Activated T-cell treated with anti-CD3 and anti-CD28 coated beads, Interleukin-2, amount 50 U/mL, for 4 hours (primary cell): ENCODE measurements around the gene CPNE1. TPM values are rescaled to one million over a fixed set of nuclear protein-coding genes. Genes with fewer than 3 reads are reported as not detected.

Experiments
- ATAC-seq, 2 donors: fragments of 200-7000 bp; cut with Tn5 transposase; one replicate each; pipeline ENCODE4 v1.10.0; 2021
- DNase-seq: peaks from one replicate; pipeline ENCODE4 v3.0.0-alpha.2; 2020
- H3K27me3 Mint-ChIP-seq: one replicate; pipeline ENCODE4 v1.8.0; 2021; ENCODE audit warnings: low read depth, mixed read lengths
- H3K36me3 Mint-ChIP-seq: one replicate; pipeline ENCODE4 v1.8.0; 2022; ENCODE audit warnings: mixed read lengths; ENCODE audit not compliant: insufficient read depth
- H3K4me1 Mint-ChIP-seq: one replicate; pipeline ENCODE4 v1.8.0; 2021; ENCODE audit warnings: low read depth, mixed read lengths
- H3K4me3 Mint-ChIP-seq: one replicate; pipeline ENCODE4 v1.8.0; 2021; ENCODE audit warnings: mild to moderate bottlenecking, moderate library complexity, mixed read lengths
- H3K9me3 Mint-ChIP-seq: one replicate; pipeline ENCODE4 v1.8.0; 2021; ENCODE audit warnings: mixed read lengths
- total RNA-seq, 3 donors: library from RNA; stranded (reverse); gene quantifications; one replicate each; pipeline ENCODE4 v1.2.1, GENCODE V29; 2021

CPNE1 gene
- total RNA-seq, 3 donors from 2014 or later: 229 to 264 (median 257) TPM

DNA sequence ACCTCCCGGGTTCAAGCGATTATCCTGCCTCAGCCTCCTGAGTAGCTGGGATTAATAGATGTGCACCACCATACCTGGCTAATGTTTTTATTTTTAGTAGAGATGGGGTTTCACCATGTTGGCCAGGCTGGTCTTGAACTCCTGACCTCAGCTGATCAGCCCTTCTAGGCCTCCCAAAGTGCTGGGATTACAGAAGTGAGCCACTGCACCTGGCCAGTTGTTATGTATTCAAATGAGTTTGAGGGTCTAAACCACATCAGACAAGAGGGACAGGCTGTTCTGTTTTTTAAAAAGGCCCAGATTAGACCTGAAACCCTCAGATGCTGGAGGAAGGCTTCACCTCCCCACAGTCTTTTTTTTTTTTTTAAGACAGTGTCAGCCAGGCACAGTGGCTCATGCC, 53.2 kb downstream of the CPNE1 start:
- DNase-seq (no peak), ATAC-seq (no peak)
- no peaks in the 10 kb centered on the region for H3K36me3 Mint-ChIP-seq
- H3K4me1 Mint-ChIP-seq: peaks cover 12% of the 10 kb centered on the region
- H3K9me3 Mint-ChIP-seq: no peaks in the 10 kb centered on the region
- no peaks in the 10 kb centered on the region for H3K27me3 Mint-ChIP-seq
- no peak overlapping the region for H3K4me3 Mint-ChIP-seq

DNA sequence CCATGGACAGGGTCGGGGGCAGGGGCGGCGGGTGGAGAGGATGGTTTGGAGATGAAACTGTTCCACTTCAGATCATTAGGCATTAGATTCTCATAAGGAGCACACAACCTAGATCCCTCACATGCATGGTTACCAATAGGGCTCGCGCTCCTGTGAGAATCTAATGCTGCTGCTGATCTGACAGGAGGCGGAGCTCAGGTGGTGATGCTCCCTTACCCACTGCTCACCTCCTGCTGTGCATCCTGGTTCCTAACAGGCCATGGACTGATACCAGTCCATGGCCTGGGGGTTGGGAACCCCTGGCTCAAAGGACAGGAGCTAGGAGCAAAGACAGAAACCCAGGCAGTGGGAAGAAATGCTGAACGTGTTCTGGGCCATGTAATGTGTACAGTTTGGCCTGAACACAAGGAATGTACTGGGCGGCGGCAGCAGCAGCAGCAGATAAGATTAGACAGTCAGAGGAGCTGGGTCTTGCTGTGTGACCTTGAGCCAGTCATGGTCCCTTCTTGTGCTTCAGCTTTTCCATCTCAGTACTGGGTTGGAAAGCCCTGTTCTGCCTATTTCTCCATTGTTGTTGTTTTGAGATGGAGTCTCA, 53.8 kb downstream of the CPNE1 start:
- Mint-ChIP-seq H3K36me3 (no peaks in the 10 kb centered on the region), H3K27me3 (no peaks in the 10 kb centered on the region), H3K4me1 (peaks cover 9% of the 10 kb centered on the region), H3K4me3 (no peak overlapping the region), H3K9me3 (no peaks in the 10 kb centered on the region)
- ATAC-seq (no peak), DNase-seq (no peak)

DNA sequence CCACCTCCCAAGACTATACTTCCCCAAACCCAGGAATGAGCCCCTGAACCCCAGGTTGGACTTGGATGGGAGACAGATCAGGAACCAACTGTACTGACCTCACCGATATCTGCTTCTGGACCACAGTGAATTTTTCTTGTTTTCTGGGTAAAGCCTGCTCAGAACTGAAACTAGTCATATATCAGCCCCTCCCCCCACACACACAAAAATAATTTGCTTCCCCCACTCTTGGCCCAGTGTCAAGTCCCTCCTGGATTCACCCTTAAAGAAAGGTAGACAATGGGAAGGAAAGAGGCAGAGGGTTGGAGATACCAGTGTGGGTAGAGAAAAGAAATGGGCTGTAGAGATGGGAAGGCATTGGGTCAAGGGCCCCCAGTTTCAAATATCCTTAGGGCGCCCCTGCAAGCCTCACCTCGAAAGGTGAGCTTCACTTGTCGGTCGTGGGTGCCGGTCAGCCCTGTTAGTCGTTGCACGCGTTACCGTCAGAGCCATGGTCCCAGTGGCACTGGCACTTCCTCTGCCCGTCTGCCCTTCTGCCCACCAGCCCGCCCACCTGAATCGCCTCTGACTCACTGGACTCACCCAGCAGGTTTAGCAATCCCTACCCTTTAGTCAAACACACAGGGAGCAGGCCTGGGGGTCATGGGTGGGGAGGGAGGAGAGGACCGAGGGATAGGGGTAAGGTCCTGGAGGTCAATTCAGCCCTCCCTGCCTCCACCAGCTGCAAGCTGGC, 57.5 kb downstream of the CPNE1 start:
- Mint-ChIP-seq H3K9me3 (no peaks in the 10 kb centered on the region), H3K36me3 (no peaks in the 10 kb centered on the region), H3K27me3 (peaks cover 6% of the 10 kb centered on the region), H3K4me3 (no peak overlapping the region), H3K4me1 (no peaks in the 10 kb centered on the region)
- ATAC-seq (no peak), DNase-seq (no peak)

DNA sequence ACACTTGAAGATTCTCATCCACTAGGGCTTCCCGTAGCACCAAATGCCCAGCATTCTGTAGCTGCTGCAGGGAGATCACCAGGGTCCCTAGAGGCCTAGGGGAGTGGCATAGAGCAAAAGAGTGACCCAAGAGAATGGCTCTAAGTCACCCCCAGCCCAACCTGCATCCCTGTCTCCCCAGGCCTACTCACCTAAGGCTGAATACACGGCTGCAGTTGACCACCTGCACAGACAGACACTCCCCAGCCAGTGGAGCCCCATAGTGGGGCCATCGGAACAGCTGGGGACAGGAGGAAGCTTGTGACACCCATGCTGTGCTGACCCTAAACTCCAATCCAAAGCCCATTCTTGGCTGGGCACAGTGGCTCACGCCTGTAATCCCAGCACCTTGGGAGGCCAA, 58.6 kb downstream of the CPNE1 start:
- no peak for ATAC-seq
- no peaks in the 10 kb centered on the region for H3K36me3 Mint-ChIP-seq
- H3K27me3 Mint-ChIP-seq: peaks cover 12% of the 10 kb centered on the region
- DNase-seq: no peak
- H3K4me1 Mint-ChIP-seq: peaks cover 4% of the 10 kb centered on the region
- H3K4me3 Mint-ChIP-seq: no peak overlapping the region
- H3K9me3 Mint-ChIP-seq: no peaks in the 10 kb centered on the region

DNA sequence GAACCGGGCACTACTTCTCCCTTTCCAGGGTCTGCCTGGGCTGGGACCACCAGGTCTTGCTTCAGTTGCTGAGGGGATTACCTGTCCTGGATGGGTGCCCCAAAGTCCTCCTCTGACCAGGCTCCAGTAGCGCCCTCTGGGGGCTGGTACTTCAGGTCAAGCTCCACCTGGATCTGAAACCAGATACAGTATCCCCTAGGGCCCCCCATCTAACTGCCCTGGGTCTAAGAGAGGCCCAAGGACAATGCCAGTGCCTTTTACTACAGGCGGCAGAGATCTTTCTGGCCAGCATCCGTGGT, 60.3 kb downstream of the CPNE1 start:
- ATAC-seq (no peak), DNase-seq (no peak)
- no peak overlapping the region for H3K4me3 Mint-ChIP-seq
- H3K27me3 Mint-ChIP-seq: peaks cover 22% of the 10 kb centered on the region
- H3K36me3 Mint-ChIP-seq: no peaks in the 10 kb centered on the region
- H3K4me1 Mint-ChIP-seq: peaks cover 7% of the 10 kb centered on the region
- no peaks in the 10 kb centered on the region for H3K9me3 Mint-ChIP-seq

DNA sequence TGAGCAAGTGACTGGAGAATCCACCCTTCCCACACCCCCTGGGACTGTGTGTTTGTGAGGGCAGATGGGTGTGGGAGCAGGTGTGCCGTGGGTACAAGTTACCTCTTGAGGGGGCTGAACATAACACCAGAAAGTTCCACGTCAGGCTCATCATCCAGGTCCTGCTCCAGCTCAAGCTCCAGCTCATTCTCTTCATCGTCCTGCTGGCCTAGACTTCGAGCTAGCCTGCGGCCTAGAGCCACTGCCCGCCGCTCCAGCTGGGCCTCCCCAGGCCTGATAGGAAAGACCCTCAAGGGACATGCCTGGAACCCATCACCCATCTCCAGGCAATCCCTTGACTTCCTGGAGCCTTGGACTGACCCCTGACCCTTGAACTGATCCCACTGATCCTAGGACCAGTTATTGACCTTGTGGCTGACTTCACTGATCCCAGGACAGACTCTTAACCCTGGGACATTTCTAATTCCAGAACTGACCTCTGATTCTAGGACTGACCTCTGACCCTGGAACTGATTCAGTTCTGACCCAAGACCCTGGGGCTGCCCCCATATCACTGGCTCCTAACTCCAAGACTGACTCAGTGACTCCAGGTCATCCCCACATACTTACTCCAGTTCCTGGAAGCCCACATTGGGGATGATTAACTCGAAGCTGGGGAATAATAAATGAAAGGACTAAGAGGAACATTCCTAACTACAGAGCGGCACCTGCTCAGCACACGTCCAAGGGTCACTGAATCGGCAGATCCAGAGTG, 60.8 kb downstream of the CPNE1 start:
- no peaks in the 10 kb centered on the region for H3K9me3 Mint-ChIP-seq
- H3K36me3 Mint-ChIP-seq: no peaks in the 10 kb centered on the region

DNA sequence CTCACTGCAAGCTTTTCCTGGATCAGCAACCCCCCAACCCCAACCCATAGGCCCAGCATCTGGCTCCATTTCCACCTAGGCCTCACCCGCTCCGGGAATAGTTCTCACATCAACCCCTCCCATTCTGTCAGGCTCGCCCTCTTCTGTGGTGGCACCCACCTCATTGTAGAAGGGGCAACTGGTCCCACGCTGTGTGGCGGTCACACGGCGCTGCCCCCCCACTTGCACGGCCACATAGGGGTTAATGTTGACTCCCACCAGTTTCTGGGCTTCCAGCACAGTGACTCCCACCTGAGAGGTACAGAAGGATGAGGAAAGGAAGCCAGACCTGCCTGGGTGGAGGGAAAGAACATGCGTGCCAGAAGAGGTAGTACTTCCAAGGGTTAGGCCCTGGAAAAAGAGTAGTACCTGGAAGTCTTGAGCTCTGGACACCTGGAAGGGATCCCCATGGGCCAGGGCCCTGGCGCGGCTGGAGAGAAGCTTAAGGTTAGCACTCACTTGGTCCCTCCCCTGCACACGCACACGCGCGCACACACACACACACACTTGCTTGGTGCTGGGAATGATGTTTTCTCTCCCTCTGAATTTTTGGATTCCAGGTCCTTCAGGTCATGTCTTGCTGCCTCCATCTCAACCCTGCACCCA, 61.7 kb downstream of the CPNE1 start:
- H3K36me3 Mint-ChIP-seq: no peaks in the 10 kb centered on the region
- H3K9me3 Mint-ChIP-seq: no peaks in the 10 kb centered on the region
- peaks cover 27% of the 10 kb centered on the region for H3K27me3 Mint-ChIP-seq
- H3K4me1 Mint-ChIP-seq: peaks cover 7% of the 10 kb centered on the region
- ATAC-seq: no peak
- peak overlapping the region; percentile 3 for H3K4me3 Mint-ChIP-seq
- DNase-seq: no peak

More for the DNA sequence above, 60.8 kb downstream of the CPNE1 start:
- DNase-seq (no peak), ATAC-seq (no peak)
- peaks cover 7% of the 10 kb centered on the region for H3K4me1 Mint-ChIP-seq
- peaks cover 25% of the 10 kb centered on the region for H3K27me3 Mint-ChIP-seq
- no peak overlapping the region for H3K4me3 Mint-ChIP-seq

DNA sequence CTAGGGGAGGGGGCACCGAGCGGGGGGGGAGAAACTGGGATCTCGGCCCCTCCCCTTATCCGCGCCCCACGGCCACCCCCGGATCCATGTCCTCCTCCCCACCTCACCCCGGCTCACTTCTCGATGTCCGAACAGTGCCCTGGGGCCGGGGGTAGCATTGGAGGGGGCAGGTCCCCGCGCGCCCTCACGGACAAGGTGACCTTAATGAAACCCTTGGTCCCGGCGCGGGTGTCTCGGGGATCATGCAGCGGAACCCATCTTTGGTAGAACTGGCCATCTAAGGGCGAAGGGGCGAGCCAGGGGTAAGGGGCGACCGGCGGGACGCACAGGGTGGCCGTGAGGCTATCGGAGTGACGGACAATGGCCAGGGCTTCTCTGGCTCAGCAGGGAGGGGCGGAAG, 62.7 kb downstream of the CPNE1 start:
- H3K27me3 Mint-ChIP-seq: peaks cover 27% of the 10 kb centered on the region

DNA sequence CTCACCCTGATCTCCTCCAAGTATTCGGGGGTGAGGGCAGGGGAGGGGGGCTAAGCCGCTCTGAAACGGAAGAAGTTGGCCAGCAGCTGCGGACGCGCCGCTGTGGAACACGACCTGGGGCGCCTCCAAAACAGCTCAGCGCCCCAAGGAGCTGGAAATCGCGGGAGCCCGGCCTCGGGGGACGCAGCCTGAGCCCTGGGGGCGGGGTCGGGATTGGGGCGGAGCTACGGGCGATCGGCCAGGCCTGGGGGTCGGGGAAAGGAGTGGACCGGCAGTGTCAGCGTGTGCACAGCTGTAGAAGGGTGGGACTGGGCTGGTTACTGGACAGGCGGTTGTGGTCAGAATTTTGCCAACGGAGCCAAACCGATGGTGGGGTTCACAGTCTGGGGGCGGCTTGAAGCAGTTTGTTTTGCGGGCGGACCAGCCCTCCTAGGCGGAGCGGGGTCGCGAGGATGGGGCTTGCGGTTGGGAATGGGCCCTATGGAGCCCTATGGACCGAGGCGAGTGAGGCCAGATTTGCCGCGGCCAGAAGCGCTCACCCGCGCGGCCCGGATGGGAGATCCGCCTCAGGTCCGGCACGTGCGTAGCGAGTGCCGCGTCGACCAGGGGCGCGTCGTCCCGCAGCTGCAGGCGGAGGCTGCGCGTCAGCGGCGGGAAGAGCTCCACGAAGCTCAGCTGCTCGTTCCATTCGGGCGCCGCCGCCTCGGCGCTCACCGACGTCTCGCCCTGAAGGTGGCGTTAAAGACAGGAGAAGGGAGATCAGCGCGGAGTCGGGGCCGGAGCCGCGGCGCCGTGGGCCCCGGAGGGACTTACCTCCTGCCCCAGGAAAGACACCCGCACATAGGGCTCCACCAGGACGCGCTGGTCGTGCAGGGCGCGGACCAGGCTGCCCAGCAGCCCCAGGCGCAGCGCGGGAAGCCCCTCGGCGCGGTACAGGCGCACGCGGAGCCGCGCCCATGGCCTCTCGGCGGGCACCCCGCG, 63.4 kb downstream of the CPNE1 start:
- ATAC-seq (peak; percentile 93 to 95), DNase-seq (peak; percentile 78)
- peaks cover 7% of the 10 kb centered on the region for H3K4me1 Mint-ChIP-seq
- peak overlapping the region; percentile 78 for H3K4me3 Mint-ChIP-seq
- no peaks in the 10 kb centered on the region for H3K36me3 Mint-ChIP-seq
- peaks cover 30% of the 10 kb centered on the region for H3K27me3 Mint-ChIP-seq
- no peaks in the 10 kb centered on the region for H3K9me3 Mint-ChIP-seq

More for the DNA sequence above, 62.7 kb downstream of the CPNE1 start:
- ATAC-seq (no peak), DNase-seq (no peak)
- Mint-ChIP-seq H3K4me1 (peaks cover 7% of the 10 kb centered on the region), H3K9me3 (no peaks in the 10 kb centered on the region), H3K36me3 (no peaks in the 10 kb centered on the region), H3K4me3 (peak overlapping the region; percentile 21)

DNA sequence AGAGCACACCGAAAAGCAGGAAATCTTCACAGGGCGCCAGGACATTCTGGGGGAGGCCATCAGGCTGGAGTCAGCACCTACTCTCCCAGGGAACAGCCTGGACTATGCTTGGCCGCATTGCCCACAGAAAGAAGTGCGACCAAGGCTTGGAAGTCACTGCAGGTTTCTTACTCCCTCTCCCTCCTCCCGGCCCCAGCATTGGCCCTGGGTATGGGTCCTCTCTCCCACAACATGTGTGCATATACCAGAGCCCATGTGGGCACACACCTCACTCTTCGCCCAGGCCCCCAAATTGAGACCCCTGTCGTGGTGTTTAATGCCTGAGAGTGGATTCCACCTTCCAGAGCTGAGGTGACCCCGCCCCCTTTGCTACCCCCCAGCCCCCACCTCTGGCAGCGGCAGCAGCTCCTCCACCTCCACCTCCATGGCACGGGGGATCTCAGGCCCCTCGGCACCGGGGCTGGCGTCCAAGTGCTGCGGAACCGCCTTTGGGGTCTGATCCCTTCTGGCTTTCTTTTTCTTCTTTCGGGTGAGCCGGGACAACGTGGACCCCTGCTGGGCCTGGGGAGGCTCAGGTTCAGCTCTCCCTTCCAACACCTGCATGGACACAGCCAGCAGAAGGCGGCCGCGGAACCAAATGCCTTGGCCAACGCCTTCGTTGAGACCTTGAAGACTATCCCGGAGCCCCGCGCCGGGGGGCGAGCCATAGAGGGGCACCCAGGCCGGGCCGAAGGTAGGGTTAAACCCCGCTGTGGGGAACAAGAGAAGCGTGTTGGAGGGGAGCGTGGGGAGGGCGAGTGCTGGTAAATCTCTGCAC, 64.3 kb downstream of the CPNE1 start:
- DNase-seq (no peak), ATAC-seq (peak in 1 of 2 donors; percentile 2)
- Mint-ChIP-seq H3K9me3 (no peaks in the 10 kb centered on the region), H3K27me3 (peaks cover 30% of the 10 kb centered on the region), H3K4me1 (peaks cover 7% of the 10 kb centered on the region), H3K4me3 (peak overlapping the region; percentile 78), H3K36me3 (no peaks in the 10 kb centered on the region)

DNA sequence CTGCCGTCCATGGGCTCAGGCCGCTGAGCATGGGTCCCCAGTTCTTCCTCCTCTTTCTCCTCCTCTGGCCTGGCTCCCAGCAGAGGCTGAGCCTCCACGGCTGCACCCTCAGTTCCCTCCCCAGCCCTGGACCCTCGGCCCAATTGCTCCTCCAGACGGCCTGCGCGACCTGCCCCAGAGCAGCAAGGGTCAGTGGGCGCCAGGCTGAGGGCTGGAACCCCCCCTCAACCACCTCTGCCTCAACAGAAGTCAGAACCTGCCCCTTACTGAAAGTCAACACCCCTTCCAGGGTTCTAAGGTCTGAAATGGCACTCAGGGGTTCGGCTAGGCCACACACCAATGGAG, 65.0 kb downstream of the CPNE1 start:
- Mint-ChIP-seq H3K27me3 (peaks cover 28% of the 10 kb centered on the region), H3K4me3 (no peak overlapping the region), H3K36me3 (no peaks in the 10 kb centered on the region), H3K9me3 (no peaks in the 10 kb centered on the region), H3K4me1 (peaks cover 7% of the 10 kb centered on the region)
- ATAC-seq (no peak), DNase-seq (no peak)

DNA sequence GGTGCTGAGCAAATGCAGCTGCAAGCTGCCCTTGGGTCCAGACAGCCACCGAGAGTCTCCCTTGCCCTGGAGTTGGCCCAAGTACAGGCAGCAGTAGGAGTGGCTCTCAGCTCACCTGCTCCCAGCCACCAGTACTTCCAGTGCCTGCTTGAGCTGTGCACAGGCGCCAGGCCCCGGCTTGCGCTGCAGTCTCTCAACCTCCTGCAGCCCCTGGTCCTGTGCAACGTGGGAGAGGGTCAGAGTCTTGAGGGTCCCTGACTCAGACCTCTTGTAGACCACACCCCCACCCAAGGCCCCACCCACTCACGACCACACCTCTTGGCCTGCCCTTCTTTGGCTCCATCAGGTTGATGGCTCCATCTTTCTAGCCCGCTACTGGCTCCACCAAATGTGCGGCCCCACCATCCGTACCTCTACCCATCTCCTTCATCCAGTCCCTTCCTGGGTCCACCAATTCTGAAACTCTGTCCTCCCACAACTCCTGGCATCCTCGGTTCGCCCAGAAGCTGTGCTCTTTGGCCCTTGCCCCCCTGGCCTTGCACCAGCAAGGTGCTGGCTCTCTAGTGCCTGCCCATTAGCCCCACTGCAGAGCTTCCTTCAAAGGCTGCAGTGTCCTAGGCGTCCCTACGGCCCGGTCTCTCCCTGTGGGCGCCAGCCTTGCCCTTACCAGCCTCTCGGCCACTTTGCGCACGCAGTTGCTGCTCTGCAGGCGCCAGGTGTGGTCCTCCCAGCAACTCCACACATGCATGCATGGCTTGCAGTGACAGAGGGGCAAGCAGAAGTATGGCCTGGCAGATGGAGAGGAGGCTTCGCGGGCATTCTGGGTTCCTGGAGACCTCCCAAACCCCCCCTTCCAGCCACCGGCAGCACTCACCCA, 65.6 kb downstream of the CPNE1 start:
- peaks cover 28% of the 10 kb centered on the region for H3K27me3 Mint-ChIP-seq
- H3K36me3 Mint-ChIP-seq: no peaks in the 10 kb centered on the region
- H3K4me3 Mint-ChIP-seq: no peak overlapping the region
- DNase-seq: no peak
- no peaks in the 10 kb centered on the region for H3K9me3 Mint-ChIP-seq
- peaks cover 7% of the 10 kb centered on the region for H3K4me1 Mint-ChIP-seq
- ATAC-seq: no peak
